Endothelial cell of umbilical vein (primary cell): ENCODE data around the gene ADAP1. TPM values are rescaled to one million over a fixed set of nuclear protein-coding genes. Genes with fewer than 3 reads are reported as not detected.

Source experiments
- BruUV-seq: library from RNA; stranded (reverse); fragments of 400-500 nt; replicated peaks from 2 replicates; lab custom pipeline; 2021; lab: Mats Ljungman, UMichigan
- CTCF ChIA-PET: fragments of 300-600, 350-600 bp; sonication (Branson Sonifier 250); formaldehyde crosslinking; loops from one replicate; lab custom pipeline; 2021; ENCODE audit warnings: antibody characterized with exemption, inconsistent platforms; lab: Charles Lee
- POLR2A ChIA-PET: fragments of 300-600, 350-600 bp; sonication (Branson Sonifier 250); formaldehyde crosslinking; loops from one replicate; lab custom pipeline; 2021; ENCODE audit warnings: antibody characterized with exemption, inconsistent platforms; lab: Charles Lee
- DNase-seq: peaks from one replicate; pipeline ENCODE4 v3.0.0-alpha.2; 2011; ENCODE audit warnings: low read depth, low spot score
- FAIRE-seq: peaks from 2 replicates; lab custom pipeline; 2011; peaks lifted over from hg19 to GRCh38; lab: Jason Lieb, UNC
- H2AFZ ChIP-seq: 2 replicates; pipeline ENCODE4 v1.6.0; 2012; ENCODE audit warnings: low read depth, low read length, control low read depth, inconsistent platforms
- H3K27ac ChIP-seq: 2 replicates; pipeline ENCODE4 v1.5.1; 2011; ENCODE audit warnings: low read depth, mild to moderate bottlenecking, control low read depth, low read length, moderate library complexity; ENCODE audit not compliant: insufficient read depth
- H3K27me3 ChIP-seq, 2 experiments: 2 replicates each; pipeline versions ENCODE4 v1.6.0 to v1.6.1; 2011; ENCODE audit warnings: low read length in 2 of 2, mixed read lengths in 1 of 2; ENCODE audit not compliant: control insufficient read depth in 2 of 2, insufficient read depth in 2 of 2
- H3K36me3 ChIP-seq, 2 experiments: 2 replicates in 1 of 2; 3 replicates in 1 of 2; pipeline ENCODE4 v1.5.1; 2011; ENCODE audit warnings: low read length in 2 of 2, mild to moderate bottlenecking in 1 of 2, moderate library complexity in 1 of 2; ENCODE audit not compliant: control insufficient read depth in 2 of 2, insufficient read depth in 2 of 2; ENCODE audit errors: extremely low read depth in 1 of 2
- H3K4me1 ChIP-seq: 3 replicates; pipeline ENCODE4 v1.5.1; 2011; ENCODE audit warnings: mild to moderate bottlenecking, low read length; ENCODE audit not compliant: control insufficient read depth, insufficient read depth; ENCODE audit errors: extremely low read depth
- H3K4me2 ChIP-seq: 2 replicates; pipeline ENCODE4 v1.6.1; 2011; ENCODE audit warnings: low read length, control low read depth, mixed read lengths; ENCODE audit not compliant: insufficient read depth
- H3K4me3 ChIP-seq, 3 experiments: fragments of 200-600 bp in 1 of 3; sonication (generic), shearing (Covaris generic) in 1 of 3; replicated peaks in 1 of 3; 2 replicates each; pipeline ENCODE4 v1.5.1; 2011 to 2016; ENCODE audit warnings: control low read depth in 3 of 3, low read length in 3 of 3, mild to moderate bottlenecking in 2 of 3, inconsistent platforms in 1 of 3, low read depth in 1 of 3, moderate library complexity in 1 of 3; ENCODE audit not compliant: insufficient read depth in 1 of 3
- H3K79me2 ChIP-seq: 2 replicates; pipeline ENCODE4 v1.6.0; 2012; ENCODE audit warnings: low read length, inconsistent platforms; ENCODE audit not compliant: control insufficient read depth, insufficient read depth
- H3K9ac ChIP-seq: replicated peaks from 2 replicates; pipeline ENCODE3; 2011; ENCODE audit warnings: low read length, control low read depth; ENCODE audit not compliant: insufficient read depth; ENCODE audit errors: extremely low read depth
- H3K9me1 ChIP-seq: replicated peaks from 3 replicates; pipeline ENCODE4 v1.6.0; 2011; ENCODE audit warnings: mild to moderate bottlenecking, low read length; ENCODE audit not compliant: control insufficient read depth, insufficient read depth; ENCODE audit errors: extremely low read depth
- H3K9me3 ChIP-seq: replicated peaks from 2 replicates; pipeline ENCODE4 v1.5.1; 2012; ENCODE audit warnings: low read length, inconsistent platforms; ENCODE audit not compliant: control insufficient read depth, insufficient read depth
- H4K20me1 ChIP-seq: replicated peaks from 2 replicates; pipeline ENCODE3; 2011; ENCODE audit warnings: mild to moderate bottlenecking, low read length; ENCODE audit not compliant: control insufficient read depth, insufficient read depth; ENCODE audit errors: extremely low read depth
- CTCF ChIP-seq, 2 donors: IDR thresholded peaks; 1 replicate in 1 of 2; 2 replicates in 1 of 2; pipeline ENCODE4 v1.5.1; 2011; ENCODE audit warnings: low read length in 2 of 2, mild to moderate bottlenecking in 2 of 2, moderate library complexity in 2 of 2, control low read depth in 1 of 2, inconsistent platforms in 1 of 2, low read depth in 1 of 2; ENCODE audit not compliant: insufficient read depth in 1 of 2; ENCODE audit errors: extremely low read depth in 1 of 2
- EZH2 ChIP-seq: IDR thresholded peaks from 2 replicates; pipeline ENCODE4 v1.6.1; 2012; ENCODE audit warnings: borderline replicate concordance, low read depth, mild to moderate bottlenecking, moderate library complexity, low read length, inconsistent platforms; ENCODE audit not compliant: severe bottlenecking
- GATA2 ChIP-seq: IDR thresholded peaks from 2 replicates; pipeline ENCODE4 v1.7.0; 2011; ENCODE audit warnings: low read depth, mild to moderate bottlenecking, moderate library complexity, mixed read lengths, low read length; ENCODE audit not compliant: insufficient read length, insufficient read depth
- JUN ChIP-seq: IDR thresholded peaks from 2 replicates; pipeline ENCODE4 v1.6.1; 2011; ENCODE audit warnings: borderline replicate concordance, low read depth; ENCODE audit not compliant: insufficient read length, insufficient read depth
- MAX ChIP-seq: IDR thresholded peaks from 2 replicates; pipeline ENCODE4 v1.6.1; 2011; ENCODE audit not compliant: insufficient read depth, insufficient read length
- MYC ChIP-seq: IDR thresholded peaks from one replicate; pipeline ENCODE4 v1.6.1; 2011; ENCODE audit warnings: mild to moderate bottlenecking, low read depth, low read length
- dilution Hi-C: fragments of 300-500 bp; cut with MboI; formaldehyde crosslinking; loops from one replicate; pipeline ENCODE4 v1.15.0; 2019; ENCODE audit warnings: low sequenced_read_pairs; ENCODE audit not compliant: extremely low pct_ligation_motif_present
- intact Hi-C: fragments of 100-400 bp; cut with micrococcal nuclease; formaldehyde crosslinking; loops from one replicate; pipeline ENCODE4 v1.10.0; 2022
- polyA plus RNA-seq, 4 experiments: library from polyadenylated mRNA; depleted of rRNA in 3 of 4; stranded (reverse) in 3 of 4; unstranded in 1 of 4; fragments of >200 nt; gene quantifications; 2 replicates each; pipeline versions ENCODE4 v1.2.1 to v1.2.3, GENCODE V29; 2011 to 2012; ENCODE audit warnings: missing spikeins in 1 of 4
- total RNA-seq: library from RNA; stranded (reverse); gene quantifications from 2 replicates; pipeline ENCODE4 v1.2.3, GENCODE V29; 2021

Gene ADAP1
- total and polyA plus RNA-seq, 2 donors (not counting 3 experiments of a cell fraction or from before 2014, with no cell fraction given), result 0.49 to 0.58 TPM

- ChIA-PET CTCF (no interaction called here), POLR2A (no interaction called here)
- H3K9me1 ChIP-seq, result no peaks in the 10 kb centered on the region
- TF ChIP-seq MYC (no peak), JUN (no peak), GATA2 (no peak), MAX (no peak), CTCF (IDR thresholded peaks at IDR 0.05; ENCODE audit: extremely low read depth in 1 of 2, insufficient read depth in 1 of 2, low read depth in 1 of 2, low read length in 2 of 2) (no peak), EZH2 (no peak)
- FAIRE-seq (no peak), DNase-seq (no peak)
- no peak overlapping the region for H3K9ac ChIP-seq
- H3K36me3 ChIP-seq, result no peaks in the 10 kb centered on the region
- intact Hi-C loops (no loop called here), dilution Hi-C loops (no loop called here)
- H3K4me2 ChIP-seq, result no peak overlapping the region
- no peak overlapping the region for H3K4me3 ChIP-seq
- H3K27me3 ChIP-seq, result no peaks in the 10 kb centered on the region
- H3K9me3 ChIP-seq, result no peaks in the 10 kb centered on the region
- H3K4me1 ChIP-seq, result peaks cover 6% of the 10 kb centered on the region
- no TSS peak for BruUV-seq
- H2AFZ ChIP-seq, result no peak overlapping the region
- no peaks in the 10 kb centered on the region for H3K79me2 ChIP-seq
- no peak overlapping the region for H3K27ac ChIP-seq
- no peaks in the 10 kb centered on the region for H4K20me1 ChIP-seq
Observed at GRCh38 chr7:917255-918117, 37.0 kb downstream of the ADAP1 start.
